ENCODE measurements around the gene GATB. TPM values are rescaled to one million over a fixed set of nuclear protein-coding genes. Genes with fewer than 3 reads are reported as not detected.

Gene GATB
- total and polyA plus RNA-seq, 12 donors: 39.1 to 168 (median 88.5) TPM

- TF ChIP-seq, protein P1, sequence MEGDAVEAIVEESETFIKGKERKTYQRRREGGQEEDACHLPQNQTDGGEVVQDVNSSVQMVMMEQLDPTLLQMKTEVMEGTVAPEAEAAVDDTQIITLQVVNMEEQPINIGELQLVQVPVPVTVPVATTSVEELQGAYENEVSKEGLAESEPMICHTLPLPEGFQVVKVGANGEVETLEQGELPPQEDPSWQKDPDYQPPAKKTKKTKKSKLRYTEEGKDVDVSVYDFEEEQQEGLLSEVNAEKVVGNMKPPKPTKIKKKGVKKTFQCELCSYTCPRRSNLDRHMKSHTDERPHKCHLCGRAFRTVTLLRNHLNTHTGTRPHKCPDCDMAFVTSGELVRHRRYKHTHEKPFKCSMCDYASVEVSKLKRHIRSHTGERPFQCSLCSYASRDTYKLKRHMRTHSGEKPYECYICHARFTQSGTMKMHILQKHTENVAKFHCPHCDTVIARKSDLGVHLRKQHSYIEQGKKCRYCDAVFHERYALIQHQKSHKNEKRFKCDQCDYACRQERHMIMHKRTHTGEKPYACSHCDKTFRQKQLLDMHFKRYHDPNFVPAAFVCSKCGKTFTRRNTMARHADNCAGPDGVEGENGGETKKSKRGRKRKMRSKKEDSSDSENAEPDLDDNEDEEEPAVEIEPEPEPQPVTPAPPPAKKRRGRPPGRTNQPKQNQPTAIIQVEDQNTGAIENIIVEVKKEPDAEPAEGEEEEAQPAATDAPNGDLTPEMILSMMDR (IDR thresholded peaks at IDR 0.05): no peak
- intact Hi-C loops (cut with DNase I): no loop called here
- 96 to 97% methylated on average over 5 of the region's 5 CpGs for WGBS, 2 donors
- DNase-seq (no peak), ATAC-seq (no peak)
- Histone ChIP-seq H3K4me1 (peaks cover 0 to 22% (median 4%) of the 10 kb centered on the region in 9 donors), H3K36me3 (peaks cover 0 to 59% (median 0%) of the 10 kb centered on the region in 9 donors), H3K27ac (no peak overlapping the region), H3K27me3 (no peaks in the 10 kb centered on the region), H3K4me3 (no peak overlapping the region), H3K9me3 (no peaks in the 10 kb centered on the region)
Measured at GRCh38 chr4:151716324-151716723, 44.5 kb downstream of the GATB start.

DNA sequence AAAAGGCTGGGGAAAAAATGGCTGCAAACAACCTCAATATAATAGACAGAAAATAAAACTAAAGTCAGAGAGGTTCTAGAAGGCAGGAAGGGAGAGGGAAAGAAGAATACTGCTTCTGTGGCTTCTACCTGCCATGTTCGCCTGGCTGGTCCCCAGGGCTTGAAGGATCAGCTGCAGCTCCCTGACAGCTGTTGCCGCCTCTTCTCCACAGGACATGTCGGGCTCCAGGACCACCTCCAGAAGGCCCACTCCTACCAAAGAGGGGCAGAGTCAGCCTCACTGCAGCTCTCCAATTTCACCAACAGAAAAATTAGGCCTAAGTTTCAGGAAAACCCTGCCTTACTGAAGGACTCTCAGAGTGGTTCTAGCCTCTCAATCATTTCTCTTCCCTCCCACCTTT is 44.9 kb downstream of the GATB start:
- DNase-seq: no peak
- peaks cover 0 to 59% (median 0%) of the 10 kb centered on the region in 9 donors for H3K36me3 ChIP-seq
- TF ChIP-seq, protein P1 (IDR thresholded peaks at IDR 0.05): no peak
- H3K4me3 ChIP-seq: no peak overlapping the region
- intact Hi-C loops (cut with DNase I): no loop called here
- 94 to 95% methylated on average over 3 of the region's 3 CpGs for WGBS, 2 donors
- no peaks in the 10 kb centered on the region for H3K9me3 ChIP-seq
- peaks cover 0 to 22% (median 4%) of the 10 kb centered on the region in 9 donors for H3K4me1 ChIP-seq
- H3K27ac ChIP-seq: no peak overlapping the region
- ATAC-seq: no peak
- no peaks in the 10 kb centered on the region for H3K27me3 ChIP-seq

- Histone ChIP-seq H3K36me3 (peaks cover 0 to 76% (median 0%) of the 10 kb centered on the region in 9 donors), H3K27me3 (no peaks in the 10 kb centered on the region), H3K4me3 (no peak overlapping the region), H3K27ac (no peak overlapping the region), H3K4me1 (peaks cover 0 to 14% (median 0%) of the 10 kb centered on the region in 9 donors), H3K9me3 (no peaks in the 10 kb centered on the region)
- 84 to 89% methylated on average over 4 of the region's 4 CpGs for WGBS, 2 donors
- no peak for ATAC-seq
- DNase-seq: no peak
- TF ChIP-seq, protein P1 (IDR thresholded peaks at IDR 0.05): no peak
- intact Hi-C loops (cut with DNase I): no loop called here
Measured at GRCh38 chr4:151712777-151713176, 48.0 kb downstream of the GATB start.

GRCh38 chr4:151711646-151712045 is 49.2 kb downstream of the GATB start:
- no peak overlapping the region for H3K27ac ChIP-seq
- H3K9me3 ChIP-seq: no peaks in the 10 kb centered on the region
- intact Hi-C loops (cut with DNase I): no loop called here
- no peak overlapping the region for H3K4me3 ChIP-seq
- WGBS, 2 donors: 91 to 92% methylated on average over 7 of the region's 7 CpGs
- no peaks in the 10 kb centered on the region for H3K27me3 ChIP-seq
- no peak for ATAC-seq
- DNase-seq: no peak
- peaks cover 0 to 14% (median 0%) of the 10 kb centered on the region in 9 donors for H3K4me1 ChIP-seq
- H3K36me3 ChIP-seq: peaks cover 0 to 76% (median 0%) of the 10 kb centered on the region in 9 donors
- TF ChIP-seq, protein P1 (IDR thresholded peaks at IDR 0.05): no peak
